Neural crest cell (in vitro differentiated cells): ENCODE data around the gene MANEAL. TPM values are rescaled to one million over a fixed set of nuclear protein-coding genes. Genes with fewer than 3 reads are reported as not detected.

Experiments
- DNase-seq: peaks from one replicate; pipeline ENCODE4 v3.0.0; 2021; ENCODE audit warnings: low read depth, mixed read lengths, low spot score
- H3K27ac Mint-ChIP-seq: one replicate; pipeline ENCODE4 v1.8.0; 2021; ENCODE audit warnings: mild to moderate bottlenecking, mixed read lengths; ENCODE audit not compliant: unreplicated experiment
- H3K27me3 Mint-ChIP-seq: 2 replicates; pipeline ENCODE4 v1.8.0; 2021; ENCODE audit warnings: low read depth, mild to moderate bottlenecking, mixed read lengths
- H3K36me3 Mint-ChIP-seq: 2 replicates; pipeline ENCODE4 v1.8.0; 2021; ENCODE audit warnings: low read depth, mild to moderate bottlenecking, mixed read lengths
- H3K4me1 Mint-ChIP-seq: 2 replicates; pipeline ENCODE4 v1.8.0; 2021; ENCODE audit warnings: mixed read lengths
- H3K4me3 Mint-ChIP-seq: one replicate; pipeline ENCODE4 v1.8.0; 2021; ENCODE audit warnings: mild to moderate bottlenecking, mixed read lengths
- H3K9me3 Mint-ChIP-seq: 2 replicates; pipeline ENCODE4 v1.8.0; 2021; ENCODE audit warnings: mixed read lengths
- long read RNA-seq: library from polyadenylated mRNA; unstranded; transcript quantifications from one replicate; pipeline ENCODE4 v2.0.0, GENCODE V29; 2020
- total RNA-seq: library from RNA; stranded (reverse); gene quantifications from 2 replicates; pipeline ENCODE4 v1.2.1, GENCODE V29; 2021
- TF ChIP-seq, protein P1 (sequence below): fragments of 200-600 bp; sonication (generic); conservative IDR thresholded peaks from 2 replicates; pipeline ENCODE4 v1.5.0; 2021; ENCODE audit warnings: antibody characterized with exemption, mild to moderate bottlenecking

Gene MANEAL
- 16.0 and 17.6 TPM in 2 replicates for total RNA-seq
- long read RNA-seq, partial matches to known transcripts = 2 of 10 reads
- long read RNA-seq, other reads (novel, unspliced or antisense) = 5 of 10 reads

GRCh38 chr1:37793773-37794371 is at the start of gene MANEAL:
Gene MANEAL, plus strand, starts transcription at chr1:37793847. Its CDS starts 336 bp downstream, at chr1:37794183.
- H3K9me3 Mint-ChIP-seq = no peaks in the 10 kb centered on the region
- peaks cover 55% of the 10 kb centered on the region for H3K27me3 Mint-ChIP-seq
- no peak within 1 kb of the TSS for H3K27ac Mint-ChIP-seq
- TF ChIP-seq, protein P1, sequence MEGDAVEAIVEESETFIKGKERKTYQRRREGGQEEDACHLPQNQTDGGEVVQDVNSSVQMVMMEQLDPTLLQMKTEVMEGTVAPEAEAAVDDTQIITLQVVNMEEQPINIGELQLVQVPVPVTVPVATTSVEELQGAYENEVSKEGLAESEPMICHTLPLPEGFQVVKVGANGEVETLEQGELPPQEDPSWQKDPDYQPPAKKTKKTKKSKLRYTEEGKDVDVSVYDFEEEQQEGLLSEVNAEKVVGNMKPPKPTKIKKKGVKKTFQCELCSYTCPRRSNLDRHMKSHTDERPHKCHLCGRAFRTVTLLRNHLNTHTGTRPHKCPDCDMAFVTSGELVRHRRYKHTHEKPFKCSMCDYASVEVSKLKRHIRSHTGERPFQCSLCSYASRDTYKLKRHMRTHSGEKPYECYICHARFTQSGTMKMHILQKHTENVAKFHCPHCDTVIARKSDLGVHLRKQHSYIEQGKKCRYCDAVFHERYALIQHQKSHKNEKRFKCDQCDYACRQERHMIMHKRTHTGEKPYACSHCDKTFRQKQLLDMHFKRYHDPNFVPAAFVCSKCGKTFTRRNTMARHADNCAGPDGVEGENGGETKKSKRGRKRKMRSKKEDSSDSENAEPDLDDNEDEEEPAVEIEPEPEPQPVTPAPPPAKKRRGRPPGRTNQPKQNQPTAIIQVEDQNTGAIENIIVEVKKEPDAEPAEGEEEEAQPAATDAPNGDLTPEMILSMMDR = no peak
- peaks cover 14% of the 10 kb centered on the region for H3K4me1 Mint-ChIP-seq
- H3K36me3 Mint-ChIP-seq = no peaks in the 10 kb centered on the region
- DNase-seq = peak; percentile 47
- H3K4me3 Mint-ChIP-seq = peak within 1 kb of the TSS; percentile 91

DNA sequence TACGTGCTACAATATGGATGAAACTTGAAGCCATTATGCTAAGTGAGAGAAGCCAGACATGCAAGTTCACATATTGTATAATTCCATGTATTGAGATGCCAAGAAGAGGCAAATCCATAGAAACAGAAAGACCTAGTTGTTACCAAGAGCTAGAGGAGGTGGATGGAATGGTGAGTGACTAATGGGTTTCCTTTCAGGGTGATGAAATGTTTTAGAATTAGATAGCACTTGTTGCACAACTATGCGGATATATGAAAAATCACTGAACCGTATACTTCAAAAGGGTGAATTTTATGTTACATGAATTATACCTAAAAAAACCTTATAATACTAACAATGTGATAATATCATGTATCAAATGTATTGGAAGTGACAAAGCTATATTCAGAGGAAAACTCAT is 46.8 kb upstream of the MANEAL start:
- H3K9me3 Mint-ChIP-seq = peaks cover 2% of the 10 kb centered on the region
- no peak for DNase-seq
- peaks cover 77% of the 10 kb centered on the region for H3K27me3 Mint-ChIP-seq
- H3K4me1 Mint-ChIP-seq = peaks cover 2% of the 10 kb centered on the region
- H3K27ac Mint-ChIP-seq = no peak overlapping the region
- H3K4me3 Mint-ChIP-seq = no peak overlapping the region
- TF ChIP-seq, protein P1 = no peak
- no peaks in the 10 kb centered on the region for H3K36me3 Mint-ChIP-seq

GRCh38 chr1:37748565-37748964 is 45.1 kb upstream of the MANEAL start:
- DNase-seq = no peak
- TF ChIP-seq, protein P1 = no peak
- Mint-ChIP-seq H3K4me3 (no peak overlapping the region), H3K36me3 (no peaks in the 10 kb centered on the region), H3K27me3 (peaks cover 76% of the 10 kb centered on the region), H3K9me3 (peaks cover 2% of the 10 kb centered on the region), H3K27ac (no peak overlapping the region), H3K4me1 (no peaks in the 10 kb centered on the region)

- Mint-ChIP-seq H3K36me3 (no peaks in the 10 kb centered on the region), H3K27ac (no peak overlapping the region), H3K4me1 (no peaks in the 10 kb centered on the region), H3K4me3 (peak overlapping the region; percentile 78), H3K27me3 (peaks cover 58% of the 10 kb centered on the region), H3K9me3 (no peaks in the 10 kb centered on the region)
- no peak for DNase-seq
- TF ChIP-seq, protein P1 = no peak
Observed at GRCh38 chr1:37752213-37752582, 41.4 kb upstream of the MANEAL start.

- peak overlapping the region; percentile 78 for H3K4me3 Mint-ChIP-seq
- H3K27ac Mint-ChIP-seq = no peak overlapping the region
- TF ChIP-seq, protein P1 = no peak
- DNase-seq = peak; percentile 33
- no peaks in the 10 kb centered on the region for H3K36me3 Mint-ChIP-seq
- no peaks in the 10 kb centered on the region for H3K4me1 Mint-ChIP-seq
- H3K9me3 Mint-ChIP-seq = no peaks in the 10 kb centered on the region
- peaks cover 52% of the 10 kb centered on the region for H3K27me3 Mint-ChIP-seq
Observed at GRCh38 chr1:37752583-37753471, 40.8 kb upstream of the MANEAL start.
